Large intestine (tissue), 3 donors: Measurements from ENCODE around the gene PCDH19. TPM values are rescaled to one million over a fixed set of nuclear protein-coding genes. Genes with fewer than 3 reads are reported as not detected.
A peak's percentile ranks its signal among the peaks of the same experiment; 100 is the strongest.

Source experiments
- DNase-seq, 2 donors: peaks; one replicate each; pipeline versions ENCODE4 v3.0.0 to v3.0.0-alpha.2; 2013
- H3K27ac ChIP-seq: one replicate; pipeline ENCODE4 v1.5.1; 2013; ENCODE audit warnings: low read length
- H3K27me3 ChIP-seq: 2 replicates; pipeline ENCODE4 v1.6.1; 2013; ENCODE audit warnings: low read length; ENCODE audit not compliant: control insufficient read depth, insufficient read depth
- H3K36me3 ChIP-seq: 2 replicates; pipeline ENCODE4 v1.6.1; 2013; ENCODE audit warnings: low read length; ENCODE audit not compliant: control insufficient read depth, insufficient read depth
- H3K4me1 ChIP-seq: one replicate; pipeline ENCODE4 v1.6.1; 2013; ENCODE audit warnings: low read length; ENCODE audit not compliant: control insufficient read depth, insufficient read depth
- H3K4me3 ChIP-seq: one replicate; pipeline ENCODE4 v1.5.1; 2013; ENCODE audit warnings: low read length
- H3K9me3 ChIP-seq: one replicate; pipeline ENCODE4 v1.6.1; 2013; ENCODE audit warnings: mild to moderate bottlenecking, low read depth, low read length, moderate library complexity; ENCODE audit not compliant: control insufficient read depth
- WGBS: methylation state at CpG from one replicate; pipeline ENCODE4 v1.1.5; 2013; ENCODE audit warnings: low lambda C conversion rate; ENCODE audit not compliant: insufficient coverage; 5-methylcytosine and 5-hydroxymethylcytosine counted together
- polyA plus RNA-seq: library from polyadenylated mRNA; unstranded; fragments of 120-200 nt; gene quantifications from one replicate; pipeline ENCODE4 v1.2.1, GENCODE V29; 2013

Gene PCDH19
- polyA plus RNA-seq, 1 donor, result 1.5 TPM

- no peaks in the 10 kb centered on the region for H3K27me3 ChIP-seq
- H3K36me3 ChIP-seq, result no peaks in the 10 kb centered on the region
- no peak for DNase-seq
- WGBS, result no CpG with 5 or more reads among the region's 21 CpGs
- H3K27ac ChIP-seq, result no peak overlapping the region
- H3K9me3 ChIP-seq, result no peaks in the 10 kb centered on the region
- H3K4me3 ChIP-seq, result no peak overlapping the region
- no peaks in the 10 kb centered on the region for H3K4me1 ChIP-seq
These were observed 113.8 kb downstream of the PCDH19 start for GRCh38 chrX:100296183-100296753.

DNA sequence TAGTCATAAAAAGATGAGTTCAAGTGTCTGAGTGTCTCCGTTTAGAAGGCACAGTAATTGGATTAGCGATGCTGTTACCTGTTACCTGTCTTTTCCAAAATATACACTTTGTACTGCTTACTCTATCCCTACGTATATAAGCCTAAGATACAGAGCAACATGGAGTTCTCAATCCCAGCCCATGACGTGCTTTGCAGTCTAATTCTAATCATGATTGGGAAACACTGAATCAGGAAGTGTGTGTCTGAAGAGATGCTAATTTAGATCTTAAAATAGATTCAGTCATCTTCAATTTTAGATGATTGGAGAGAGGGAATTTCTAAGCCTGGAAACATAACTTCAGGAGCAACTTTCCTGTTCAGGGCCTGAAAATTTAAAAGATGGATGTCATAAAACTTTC is 115.1 kb downstream of the PCDH19 start:
- H3K4me1 ChIP-seq, result no peaks in the 10 kb centered on the region
- H3K27me3 ChIP-seq, result no peaks in the 10 kb centered on the region
- no peak for DNase-seq
- H3K27ac ChIP-seq, result no peak overlapping the region
- H3K36me3 ChIP-seq, result no peaks in the 10 kb centered on the region
- H3K4me3 ChIP-seq, result no peak overlapping the region
- H3K9me3 ChIP-seq, result no peaks in the 10 kb centered on the region
- no CpG with 5 or more reads among the region's 4 CpGs for WGBS

- no peaks in the 10 kb centered on the region for H3K36me3 ChIP-seq
- no peaks in the 10 kb centered on the region for H3K9me3 ChIP-seq
- H3K27me3 ChIP-seq, result no peaks in the 10 kb centered on the region
- no peaks in the 10 kb centered on the region for H3K4me1 ChIP-seq
- no peak overlapping the region for H3K4me3 ChIP-seq
- H3K27ac ChIP-seq, result no peak overlapping the region
- no peak for DNase-seq
These were observed 121.0 kb downstream of the PCDH19 start for GRCh38 chrX:100289066-100289558.

DNA sequence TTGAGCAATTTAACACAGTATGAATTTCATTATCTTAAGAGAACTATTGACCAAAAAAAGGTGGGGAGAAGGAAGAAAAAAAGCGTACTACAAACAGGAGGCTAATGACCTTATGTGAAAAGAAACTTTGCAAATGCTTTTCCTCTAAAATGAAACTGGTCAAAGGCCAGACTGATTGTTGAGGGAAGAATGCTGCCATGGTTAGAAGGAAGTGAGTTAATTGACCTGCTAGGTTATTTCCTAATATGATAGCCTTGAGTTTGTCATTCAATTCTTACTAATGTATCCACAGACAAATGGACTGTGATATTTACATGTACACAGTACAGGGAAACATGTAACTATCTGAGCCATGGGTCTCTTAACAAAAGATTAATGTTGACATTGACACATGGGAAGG is 132.8 kb downstream of the PCDH19 start:
- peak; percentile 53 to 78 for DNase-seq
- no peak overlapping the region for H3K4me3 ChIP-seq
- H3K27me3 ChIP-seq, result no peaks in the 10 kb centered on the region
- H3K36me3 ChIP-seq, result no peaks in the 10 kb centered on the region
- H3K27ac ChIP-seq, result peak overlapping the region; percentile 63
- H3K4me1 ChIP-seq, result no peaks in the 10 kb centered on the region
- WGBS, result no CpG with 5 or more reads among the region's 1 CpG
- no peaks in the 10 kb centered on the region for H3K9me3 ChIP-seq

DNA sequence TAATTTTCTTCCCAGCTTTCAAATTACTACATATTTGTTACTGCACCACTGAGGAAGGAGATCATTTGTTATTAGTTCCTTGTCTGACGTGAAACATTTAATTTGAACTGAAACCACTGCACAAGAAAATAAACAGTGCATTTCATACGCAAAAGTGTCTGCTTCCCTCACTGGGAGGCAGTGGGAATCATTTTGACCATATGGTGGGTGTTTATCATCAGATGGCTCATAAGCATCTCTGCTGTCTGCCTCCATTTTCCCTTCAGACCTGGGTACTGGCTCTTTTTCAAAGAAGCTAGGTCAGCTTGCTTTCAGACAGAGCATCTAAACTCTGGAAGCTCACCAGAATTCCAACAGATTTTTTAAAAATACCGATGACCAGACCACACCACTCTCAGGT is 135.2 kb downstream of the PCDH19 start:
- no peaks in the 10 kb centered on the region for H3K9me3 ChIP-seq
- WGBS, result no CpG with 5 or more reads among the region's 3 CpGs
- H3K27me3 ChIP-seq, result no peaks in the 10 kb centered on the region

DNA sequence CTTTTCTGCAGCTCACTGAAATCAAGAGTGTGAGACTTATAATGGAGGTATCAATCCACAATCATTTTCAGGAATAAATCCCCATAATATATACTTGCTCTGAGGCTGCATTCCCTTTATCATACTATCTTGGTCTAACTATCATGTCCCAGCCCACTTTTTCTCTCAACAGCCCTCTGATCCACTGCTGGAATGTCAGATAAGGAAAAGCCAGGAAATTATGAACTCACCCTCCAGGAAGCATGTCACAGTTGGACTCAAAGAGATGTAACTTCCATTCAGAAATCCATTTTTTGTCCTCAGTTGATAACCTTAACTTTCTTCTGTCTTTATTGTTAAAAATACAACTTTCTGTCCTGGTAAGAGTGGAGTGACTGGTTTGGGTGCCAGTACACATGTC is 144.9 kb downstream of the PCDH19 start:
- Histone ChIP-seq H3K36me3 (no peaks in the 10 kb centered on the region), H3K4me3 (no peak overlapping the region), H3K4me1 (no peaks in the 10 kb centered on the region), H3K27me3 (no peaks in the 10 kb centered on the region), H3K27ac (no peak overlapping the region), H3K9me3 (no peaks in the 10 kb centered on the region)
- no peak for DNase-seq

More for the DNA sequence above, 135.2 kb downstream of the PCDH19 start:
- Histone ChIP-seq H3K4me3 (no peak overlapping the region), H3K4me1 (no peaks in the 10 kb centered on the region), H3K27ac (no peak overlapping the region), H3K36me3 (no peaks in the 10 kb centered on the region)
- DNase-seq, result no peak

DNA sequence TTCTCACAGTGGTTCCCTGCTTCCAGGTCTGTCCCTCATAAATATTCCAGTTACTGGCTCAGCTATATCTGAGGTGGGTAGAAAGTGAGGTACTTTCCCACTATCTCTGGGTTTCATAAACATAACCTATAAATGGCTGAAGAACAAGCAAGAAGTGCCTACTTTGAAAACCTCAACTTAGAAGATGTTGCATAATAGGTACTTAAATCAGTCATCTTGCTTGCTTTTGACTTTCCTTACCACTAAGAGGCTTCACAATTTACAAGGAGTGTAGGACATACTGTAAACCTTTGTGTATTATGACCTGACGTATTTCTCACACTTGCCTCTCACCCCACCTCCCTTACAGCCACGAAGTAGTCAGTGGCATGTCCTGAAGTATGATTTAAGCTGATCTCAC is 145.9 kb downstream of the PCDH19 start:
- Histone ChIP-seq H3K9me3 (no peaks in the 10 kb centered on the region), H3K4me1 (no peaks in the 10 kb centered on the region), H3K36me3 (no peaks in the 10 kb centered on the region), H3K27me3 (no peaks in the 10 kb centered on the region), H3K4me3 (no peak overlapping the region), H3K27ac (no peak overlapping the region)
- WGBS, result no CpG with 5 or more reads among the region's 2 CpGs
- DNase-seq, result peak in 1 of 2 donors; percentile 22

- no peak for DNase-seq
- H3K27me3 ChIP-seq, result no peaks in the 10 kb centered on the region
- no peak overlapping the region for H3K27ac ChIP-seq
- H3K4me1 ChIP-seq, result no peaks in the 10 kb centered on the region
- H3K4me3 ChIP-seq, result no peak overlapping the region
- H3K36me3 ChIP-seq, result no peaks in the 10 kb centered on the region
- no CpG with 5 or more reads among the region's 3 CpGs for WGBS
- H3K9me3 ChIP-seq, result no peaks in the 10 kb centered on the region
These were observed 146.4 kb downstream of the PCDH19 start for GRCh38 chrX:100263650-100264049.

DNA sequence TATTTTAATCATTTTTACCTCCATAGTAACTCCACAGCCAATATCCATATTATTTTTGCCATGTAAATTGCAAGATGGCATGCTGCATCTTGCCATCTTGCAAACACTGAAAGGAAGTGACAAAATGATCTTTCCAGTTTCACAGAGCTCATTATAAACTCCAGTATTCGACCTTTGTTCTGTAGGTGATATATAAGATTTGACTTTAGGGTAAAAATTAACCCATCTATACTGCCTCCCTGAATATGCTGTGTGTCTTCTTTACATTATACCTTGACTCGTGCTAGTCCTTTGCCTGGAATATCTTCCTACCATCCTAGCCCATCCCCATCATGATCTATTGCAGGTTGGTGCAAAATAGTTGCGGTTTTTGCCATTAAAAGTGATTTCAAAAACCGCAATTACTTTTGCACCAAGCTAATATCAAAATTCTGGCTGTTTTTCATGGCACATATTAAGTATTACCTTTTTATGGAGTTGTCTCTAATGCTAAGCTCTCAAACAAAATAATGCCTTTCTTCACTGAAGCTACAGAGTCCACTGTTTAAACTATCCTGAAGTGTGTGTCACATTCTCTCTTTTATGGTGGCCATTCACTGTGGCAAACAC is 161.1 kb downstream of the PCDH19 start:
- no peaks in the 10 kb centered on the region for H3K27me3 ChIP-seq
- no peak overlapping the region for H3K4me3 ChIP-seq
- no CpG with 5 or more reads among the region's 4 CpGs for WGBS
- H3K4me1 ChIP-seq, result peaks cover 13% of the 10 kb centered on the region
- H3K36me3 ChIP-seq, result no peaks in the 10 kb centered on the region
- H3K27ac ChIP-seq, result peak overlapping the region; percentile 17
- no peaks in the 10 kb centered on the region for H3K9me3 ChIP-seq
- DNase-seq, result peak; percentile 3 to 55

- H3K4me1 ChIP-seq, result peaks cover 13% of the 10 kb centered on the region
- H3K27ac ChIP-seq, result no peak overlapping the region
- DNase-seq, result no peak
- no peaks in the 10 kb centered on the region for H3K36me3 ChIP-seq
- no peaks in the 10 kb centered on the region for H3K9me3 ChIP-seq
- no peaks in the 10 kb centered on the region for H3K27me3 ChIP-seq
- no peak overlapping the region for H3K4me3 ChIP-seq
These were observed 162.2 kb downstream of the PCDH19 start for GRCh38 chrX:100247826-100248225.

DNA sequence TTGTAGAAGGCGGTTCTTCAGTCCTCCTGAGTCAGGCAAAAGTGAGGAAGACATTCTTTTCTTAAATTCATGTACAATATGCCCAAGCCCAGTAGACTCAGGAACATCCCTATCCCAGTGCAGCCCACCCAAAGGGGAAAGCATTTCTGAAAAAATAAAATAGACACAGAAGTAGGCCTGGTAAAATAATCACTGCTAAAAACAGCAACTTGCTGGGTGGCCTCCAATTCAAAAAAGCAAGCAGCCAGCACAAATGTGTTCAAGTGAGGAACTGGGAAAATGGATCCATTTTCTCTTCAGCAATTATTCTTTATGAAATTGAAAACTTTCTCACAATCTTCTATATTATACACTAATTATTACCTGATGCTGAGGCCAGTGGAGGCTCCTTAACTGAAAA is 165.4 kb downstream of the PCDH19 start:
- no peaks in the 10 kb centered on the region for H3K27me3 ChIP-seq
- no CpG with 5 or more reads among the region's 1 CpG for WGBS
- no peaks in the 10 kb centered on the region for H3K36me3 ChIP-seq
- H3K4me3 ChIP-seq, result no peak overlapping the region
- no peak for DNase-seq
- H3K9me3 ChIP-seq, result no peaks in the 10 kb centered on the region
- peaks cover 7% of the 10 kb centered on the region for H3K4me1 ChIP-seq
- H3K27ac ChIP-seq, result no peak overlapping the region
